HEK293 (cell line): ENCODE results near the gene MAP1S.

Experiments
- CTCF ChIA-PET: fragments of 350-600 bp; formaldehyde crosslinking; extraction: SDS; loops from one replicate; lab custom pipeline; 2021; ENCODE audit warnings: antibody characterized with exemption; lab: Yijun Ruan, JAX
- POLR2A ChIA-PET: fragments of 300-600 bp; formaldehyde crosslinking; extraction: SDS; loops from one replicate; lab custom pipeline; 2020; ENCODE audit warnings: antibody characterized with exemption, inconsistent platforms; lab: Yijun Ruan, JAX
- H3K27ac ChIP-seq: fragments of 200-500 bp; sonication (Bioruptor generic); 2 replicates; pipeline ENCODE4 v1.5.1; 2014; ENCODE audit warnings: low read depth, low read length, control low read depth, inconsistent platforms; ENCODE audit errors: extremely low read depth
- H3K36me3 ChIP-seq, 2 experiments: fragments of 200-500 bp in 1 of 2; sonication (Bioruptor generic) in 1 of 2; 1 replicate in 1 of 2; 2 replicates in 1 of 2; pipeline ENCODE4 v1.5.1; 2014 to 2017; ENCODE audit warnings: inconsistent platforms in 2 of 2, low read length in 2 of 2; ENCODE audit not compliant: control insufficient read depth in 2 of 2, insufficient read depth in 1 of 2
- H3K4me1 ChIP-seq: fragments of 200-500 bp; sonication (Bioruptor generic); 2 replicates; pipeline ENCODE4 v1.5.1; 2014; ENCODE audit warnings: mild to moderate bottlenecking, low read length, inconsistent platforms; ENCODE audit not compliant: control insufficient read depth, insufficient read depth
- H3K4me3 ChIP-seq: 2 replicates; pipeline ENCODE4 v1.5.1; 2011; ENCODE audit warnings: low read depth, mild to moderate bottlenecking, control low read depth, low read length, moderate library complexity
- H3K9me3 ChIP-seq: fragments of 200-500 bp; sonication (Bioruptor generic); 2 replicates; pipeline ENCODE4 v1.5.1; 2014; ENCODE audit warnings: low read depth, low read length, inconsistent platforms; ENCODE audit not compliant: control insufficient read depth, insufficient read depth
- BCL11A ChIP-seq: fragments of 450-650 bp; formaldehyde crosslinking; IDR thresholded peaks from 2 replicates; pipeline ENCODE4 v1.5.1; 2016; ENCODE audit warnings: low read depth, missing biosample characterization, missing genetic modification characterization
- KLF9 ChIP-seq: fragments of 450-650 bp; formaldehyde crosslinking; IDR thresholded peaks from 2 replicates; pipeline ENCODE4 v1.5.1; 2016; ENCODE audit warnings: missing biosample characterization, missing genetic modification characterization, low read depth
- PRDM1 ChIP-seq: fragments of 450-650 bp; formaldehyde crosslinking; IDR thresholded peaks from 2 replicates; pipeline ENCODE4; 2016; ENCODE audit warnings: missing biosample characterization, missing genetic modification characterization
- WT1 ChIP-seq: fragments of 450-650 bp; formaldehyde crosslinking; IDR thresholded peaks from 2 replicates; pipeline ENCODE4 v1.5.1; 2016; ENCODE audit warnings: missing biosample characterization, missing genetic modification characterization
- ZNF146 ChIP-seq: fragments of 450-650 bp; formaldehyde crosslinking; IDR thresholded peaks from 2 replicates; pipeline ENCODE4 v1.5.1; 2016; ENCODE audit warnings: missing biosample characterization, missing genetic modification characterization
- ZNF202 ChIP-seq: fragments of 450-650 bp; formaldehyde crosslinking; IDR thresholded peaks from 2 replicates; pipeline ENCODE4 v1.5.1; 2016; ENCODE audit warnings: missing biosample characterization, missing genetic modification characterization, borderline replicate concordance
- ZNF248 ChIP-seq: fragments of 450-650 bp; formaldehyde crosslinking; IDR thresholded peaks from 2 replicates; pipeline ENCODE4 v1.5.1; 2017; ENCODE audit warnings: missing biosample characterization, missing genetic modification characterization
- ZNF366 ChIP-seq: fragments of 450-650 bp; formaldehyde crosslinking; conservative IDR thresholded peaks from 2 replicates; pipeline ENCODE4 v1.5.1; 2016; ENCODE audit warnings: missing biosample characterization, missing genetic modification characterization
- ZNF394 ChIP-seq: fragments of 450-650 bp; formaldehyde crosslinking; IDR thresholded peaks from 2 replicates; pipeline ENCODE4 v1.5.1; 2016; ENCODE audit warnings: missing biosample characterization, missing genetic modification characterization, mild to moderate bottlenecking, moderate library complexity, borderline replicate concordance
- ZNF561 ChIP-seq: fragments of 450-650 bp; IDR thresholded peaks from 2 replicates; pipeline ENCODE4 v1.5.1; 2018; ENCODE audit warnings: missing biosample characterization, missing genetic modification characterization, borderline replicate concordance
- ZNF610 ChIP-seq: fragments of 450-650 bp; formaldehyde crosslinking; IDR thresholded peaks from 2 replicates; pipeline ENCODE4 v1.5.1; 2016; ENCODE audit warnings: missing biosample characterization, missing genetic modification characterization, borderline replicate concordance
- TF ChIP-seq, protein P1 (sequence below): IDR thresholded peaks from 2 replicates; pipeline ENCODE4 v1.6.1; 2011; ENCODE audit warnings: mild to moderate bottlenecking, low read depth, low read length, borderline replicate concordance
- TF ChIP-seq, protein P2 (sequence below): fragments of 450-650 bp; formaldehyde crosslinking; IDR thresholded peaks from 2 replicates; pipeline ENCODE4 v1.5.1; 2016; ENCODE audit warnings: missing biosample characterization, missing genetic modification characterization

The MAP1S gene

DNA sequence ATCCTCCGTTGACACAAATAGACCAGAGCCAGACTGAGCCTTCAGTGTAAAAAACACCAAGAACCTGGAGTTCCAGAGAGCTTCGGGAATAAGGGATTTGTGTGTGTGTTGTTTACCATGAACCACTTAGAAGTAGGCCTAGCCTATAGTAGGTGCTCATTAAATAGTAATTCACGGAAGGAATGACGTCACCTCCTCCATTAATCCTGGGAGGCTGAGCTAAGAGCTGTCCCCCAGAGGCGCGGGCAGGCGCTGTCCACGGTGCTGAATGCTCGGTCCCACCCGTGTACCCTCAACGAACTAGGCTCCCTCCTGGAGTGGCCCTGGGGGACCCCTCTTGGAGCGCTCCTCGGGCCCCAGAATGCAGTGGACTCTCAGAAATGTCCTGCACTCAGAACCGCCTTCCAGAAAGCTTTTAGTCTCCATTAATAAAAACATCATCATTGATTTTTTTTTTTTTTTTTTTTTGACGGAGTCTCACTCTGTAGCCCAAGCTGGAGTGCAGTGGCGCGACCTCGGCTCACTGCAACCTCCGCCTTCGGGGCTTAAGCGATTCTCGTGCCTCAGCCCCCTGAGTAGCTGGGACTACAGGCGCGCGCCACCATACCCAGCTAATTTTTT lies 37.7 kb upstream of the MAP1S start (continued):
- TF ChIP-seq, protein P1, sequence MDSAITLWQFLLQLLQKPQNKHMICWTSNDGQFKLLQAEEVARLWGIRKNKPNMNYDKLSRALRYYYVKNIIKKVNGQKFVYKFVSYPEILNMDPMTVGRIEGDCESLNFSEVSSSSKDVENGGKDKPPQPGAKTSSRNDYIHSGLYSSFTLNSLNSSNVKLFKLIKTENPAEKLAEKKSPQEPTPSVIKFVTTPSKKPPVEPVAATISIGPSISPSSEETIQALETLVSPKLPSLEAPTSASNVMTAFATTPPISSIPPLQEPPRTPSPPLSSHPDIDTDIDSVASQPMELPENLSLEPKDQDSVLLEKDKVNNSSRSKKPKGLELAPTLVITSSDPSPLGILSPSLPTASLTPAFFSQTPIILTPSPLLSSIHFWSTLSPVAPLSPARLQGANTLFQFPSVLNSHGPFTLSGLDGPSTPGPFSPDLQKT: no peak

GRCh38 chr19:17682273-17682672 lies 37.0 kb upstream of the MAP1S start:
- Histone ChIP-seq H3K4me1 (no peaks in the 10 kb centered on the region), H3K4me3 (no peak overlapping the region), H3K9me3 (no peaks in the 10 kb centered on the region), H3K36me3 (no peaks in the 10 kb centered on the region), H3K27ac (no peak overlapping the region)
- TF ChIP-seq ZNF366 (tag by site-specific recombination) (0 out of 2 replicates have a peak, but pooled peaks have one; percentile 11), ZNF146 (tag by site-specific recombination) (peak; percentile 97), KLF9 (tag by site-specific recombination) (no peak)
- CTCF ChIA-PET: interaction anchor here (0.7 kb wide), 1 partner anchor 8 kb away, joined by 3 read pairs; no protein-coding TSS in a partner anchor
- POLR2A ChIA-PET: interaction anchor here (0.5 kb wide), 1 partner anchor 45 kb away, joined by 3 read pairs; no protein-coding TSS in a partner anchor

DNA sequence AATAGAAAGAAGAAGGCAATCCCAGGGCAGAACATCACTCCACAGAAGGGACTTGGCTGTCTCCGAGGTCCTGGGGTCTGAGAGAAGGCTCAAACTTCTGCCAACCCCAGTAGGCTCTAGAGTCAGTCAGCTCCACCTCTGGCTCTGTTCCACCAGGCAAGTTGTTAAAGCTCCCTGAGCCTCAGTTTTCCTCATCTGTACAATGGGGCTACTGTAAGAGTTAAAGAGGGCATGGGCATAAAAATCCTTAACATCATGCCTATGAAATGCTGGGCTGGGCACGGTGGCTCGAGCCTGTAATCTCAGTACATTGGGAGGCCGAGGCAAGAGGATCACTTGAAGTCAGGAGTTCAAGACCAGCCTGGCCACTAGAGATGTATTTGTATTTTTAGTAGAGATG lies 36.2 kb upstream of the MAP1S start:
- ChIA-PET POLR2A (no interaction called here), CTCF (interaction anchor here (2.0 kb wide), 1 partner anchor 21 kb away, joined by 5 read pairs; no protein-coding TSS in a partner anchor)
- Histone ChIP-seq H3K27ac (no peak overlapping the region), H3K4me3 (no peak overlapping the region), H3K36me3 (no peaks in the 10 kb centered on the region), H3K9me3 (no peaks in the 10 kb centered on the region), H3K4me1 (no peaks in the 10 kb centered on the region)
- TF ChIP-seq ZNF394: no peak
- TF ChIP-seq, protein P2, sequence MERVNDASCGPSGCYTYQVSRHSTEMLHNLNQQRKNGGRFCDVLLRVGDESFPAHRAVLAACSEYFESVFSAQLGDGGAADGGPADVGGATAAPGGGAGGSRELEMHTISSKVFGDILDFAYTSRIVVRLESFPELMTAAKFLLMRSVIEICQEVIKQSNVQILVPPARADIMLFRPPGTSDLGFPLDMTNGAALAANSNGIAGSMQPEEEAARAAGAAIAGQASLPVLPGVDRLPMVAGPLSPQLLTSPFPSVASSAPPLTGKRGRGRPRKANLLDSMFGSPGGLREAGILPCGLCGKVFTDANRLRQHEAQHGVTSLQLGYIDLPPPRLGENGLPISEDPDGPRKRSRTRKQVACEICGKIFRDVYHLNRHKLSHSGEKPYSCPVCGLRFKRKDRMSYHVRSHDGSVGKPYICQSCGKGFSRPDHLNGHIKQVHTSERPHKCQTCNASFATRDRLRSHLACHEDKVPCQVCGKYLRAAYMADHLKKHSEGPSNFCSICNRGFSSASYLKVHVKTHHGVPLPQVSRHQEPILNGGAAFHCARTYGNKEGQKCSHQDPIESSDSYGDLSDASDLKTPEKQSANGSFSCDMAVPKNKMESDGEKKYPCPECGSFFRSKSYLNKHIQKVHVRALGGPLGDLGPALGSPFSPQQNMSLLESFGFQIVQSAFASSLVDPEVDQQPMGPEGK: no peak
- no peak for TF ChIP-seq ZNF248 (tag by site-specific recombination)
- no peak for TF ChIP-seq PRDM1

- TF ChIP-seq ZNF202 (tag by site-specific recombination) (no peak), WT1 (tag by site-specific recombination) (no peak), ZNF610 (tag by site-specific recombination) (no peak), ZNF561 (no peak), BCL11A (tag by site-specific recombination) (no peak)
- Histone ChIP-seq H3K4me1 (no peaks in the 10 kb centered on the region), H3K36me3 (no peaks in the 10 kb centered on the region), H3K4me3 (no peak overlapping the region), H3K27ac (no peak overlapping the region), H3K9me3 (no peaks in the 10 kb centered on the region)
- ChIA-PET CTCF (interaction anchor here (2.0 kb wide), 1 partner anchor 20 kb away, joined by 5 read pairs; no protein-coding TSS in a partner anchor), POLR2A (no interaction called here)
Measured at GRCh38 chr19:17684256-17684655, 35.0 kb upstream of the MAP1S start.
